Activated CD8-positive, alpha-beta memory T cell treated with anti-CD3 and anti-CD28 coated beads for 1 hour (primary cell): ENCODE measurements around the gene MAP4K4.

Source experiments
- DNase-seq, 2 donors: peaks; one replicate each; pipeline ENCODE4 v3.0.0-alpha.2; 2020; ENCODE audit warnings: low read depth in 1 of 2; ENCODE audit errors: extremely low read depth in 1 of 2

Gene MAP4K4

GRCh38 chr2:101697124-101698013, at the start of gene MAP4K4:
Gene MAP4K4 (plus strand): TSS chr2:101697707. CDS start chr2:101698081, 374 bp downstream.
- DNase-seq = peak; percentile 64 to 65

DNA sequence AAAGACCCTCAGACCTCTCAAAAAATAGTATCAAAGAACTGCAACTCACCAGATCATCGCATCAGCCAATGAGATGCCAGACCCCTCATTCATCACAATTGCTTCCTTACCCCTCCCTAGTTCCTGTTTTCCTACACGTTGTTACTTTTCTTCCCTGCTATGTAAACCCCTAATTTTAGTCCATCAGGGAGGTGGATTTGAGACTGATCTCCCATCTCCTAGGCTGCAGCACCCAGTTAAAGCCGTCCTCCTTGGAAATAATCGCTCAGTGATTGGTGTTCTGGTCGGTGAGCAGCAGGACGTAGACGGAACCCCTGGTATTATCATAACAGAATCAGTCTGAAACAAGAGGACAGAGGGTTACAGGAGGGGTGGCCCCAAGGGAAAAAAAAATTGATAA, 44.0 kb upstream of the MAP4K4 start:
- no peak for DNase-seq

DNA sequence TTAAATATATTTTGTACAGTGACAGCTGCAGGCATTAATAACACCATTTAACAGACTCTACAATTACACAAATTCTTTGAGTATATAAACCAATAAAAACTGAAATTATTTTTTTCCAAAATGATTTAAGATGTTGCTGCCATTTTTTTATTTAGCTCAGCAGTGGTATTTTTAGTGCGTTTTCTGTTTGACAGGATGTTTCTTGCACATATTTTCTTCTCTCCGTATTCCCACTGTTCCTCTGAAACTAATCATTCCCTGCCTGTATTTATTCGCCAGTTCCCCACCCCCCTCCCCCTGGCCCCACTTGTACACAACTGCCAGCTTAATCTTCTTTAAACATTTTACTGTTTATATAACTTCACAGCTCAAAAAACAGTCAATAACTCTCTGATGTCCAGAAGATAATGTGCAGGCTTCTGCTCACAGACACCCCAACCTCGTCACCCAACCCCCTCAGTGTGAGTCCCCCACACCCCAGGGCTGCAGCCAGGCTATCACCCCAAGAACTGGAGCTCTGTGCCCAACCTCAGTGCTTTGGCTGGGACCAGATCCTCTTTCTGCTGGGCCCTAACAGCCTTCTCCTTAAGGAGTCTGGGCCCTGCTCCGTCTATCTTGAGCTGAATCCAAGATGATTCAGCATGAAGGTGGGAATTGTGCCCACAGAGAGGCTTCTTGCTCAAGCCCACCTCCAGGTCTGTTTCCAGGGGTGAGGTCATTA, 41.6 kb upstream of the MAP4K4 start:
- DNase-seq = no peak

DNA sequence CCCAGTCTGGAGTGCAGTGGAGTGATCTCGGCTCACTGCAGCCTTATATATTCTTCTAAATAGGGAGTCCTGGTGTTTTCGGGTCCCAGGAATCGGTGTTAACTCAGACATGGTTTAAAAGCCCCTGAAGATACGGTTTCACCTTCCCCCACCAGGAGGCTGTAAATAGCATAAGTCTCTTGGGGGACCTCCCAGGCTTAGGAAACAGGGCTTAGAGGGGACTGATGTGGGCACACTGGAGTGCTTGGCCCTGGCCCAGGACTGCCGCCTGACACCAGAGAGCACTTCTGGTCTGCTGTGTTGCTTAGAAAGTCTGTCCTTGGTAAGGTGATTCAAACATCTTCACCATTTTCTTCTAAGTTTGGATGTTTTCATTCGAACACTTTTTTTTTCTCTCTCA, 39.7 kb upstream of the MAP4K4 start:
- no peak for DNase-seq

- no peak for DNase-seq
Observed at GRCh38 chr2:101658387-101658786, 39.1 kb upstream of the MAP4K4 start.

DNA sequence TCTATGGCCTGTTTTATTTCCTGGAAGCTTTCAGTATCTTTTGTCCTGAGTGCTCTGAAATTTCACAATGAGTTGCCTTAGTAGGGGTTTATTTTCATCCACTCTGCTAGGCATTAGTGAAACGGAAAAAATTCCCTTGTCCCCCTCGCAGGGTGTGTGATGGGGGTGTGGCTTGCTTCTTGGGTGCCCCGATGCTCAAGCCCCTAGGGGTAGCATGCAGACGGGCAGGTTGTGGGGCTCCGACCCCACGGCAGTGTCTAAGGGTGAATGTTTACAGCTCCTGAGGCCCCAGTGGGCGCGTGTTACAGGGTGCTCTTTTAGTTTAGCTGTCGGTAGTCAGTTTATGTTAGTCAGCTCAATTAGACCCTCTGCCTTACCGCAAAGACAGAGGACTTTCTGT, 32.2 kb upstream of the MAP4K4 start:
- DNase-seq = no peak

DNA sequence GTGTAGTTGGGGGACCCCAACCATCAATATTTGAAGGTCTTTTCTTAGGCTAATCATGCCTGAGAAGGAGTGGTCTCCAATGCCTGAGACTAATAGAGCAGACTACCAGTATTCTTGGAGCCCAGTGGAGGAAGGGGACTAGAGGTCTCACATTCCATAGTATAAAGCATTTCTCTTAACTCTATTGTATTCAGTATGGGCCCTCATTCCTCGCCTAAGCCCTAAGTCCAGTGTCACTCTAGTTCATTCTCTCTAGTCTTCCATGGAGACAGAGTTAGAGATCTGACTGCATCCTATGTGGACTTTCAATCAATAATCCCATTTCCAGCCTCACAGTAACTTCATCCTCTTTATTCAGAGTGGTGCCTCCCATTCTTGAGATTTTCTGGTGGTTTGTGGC, 29.7 kb upstream of the MAP4K4 start:
- DNase-seq = no peak

- no peak for DNase-seq
Observed at GRCh38 chr2:101672047-101672446, 25.5 kb upstream of the MAP4K4 start.

DNA sequence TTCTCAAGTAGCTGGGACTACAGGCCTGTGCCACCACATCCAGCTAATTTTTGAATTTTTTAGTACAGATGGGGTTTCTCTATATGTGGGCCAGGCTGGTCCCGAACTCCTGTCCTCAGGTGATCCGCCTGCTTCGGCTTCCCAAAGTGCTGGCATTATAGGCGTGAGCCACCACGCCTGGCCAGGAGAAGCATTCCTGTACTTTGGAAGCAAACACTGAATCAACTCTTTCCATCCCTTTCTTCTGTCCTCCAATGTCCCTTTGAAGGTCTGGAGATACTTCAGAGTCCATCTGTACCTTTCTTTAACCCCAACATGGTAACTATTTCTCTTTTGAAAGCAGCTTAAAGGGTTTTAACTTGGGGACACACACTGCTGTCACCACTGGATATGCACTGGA, 23.6 kb upstream of the MAP4K4 start:
- DNase-seq = no peak

GRCh38 chr2:101675512-101675911, 22.0 kb upstream of the MAP4K4 start:
- DNase-seq = no peak

DNA sequence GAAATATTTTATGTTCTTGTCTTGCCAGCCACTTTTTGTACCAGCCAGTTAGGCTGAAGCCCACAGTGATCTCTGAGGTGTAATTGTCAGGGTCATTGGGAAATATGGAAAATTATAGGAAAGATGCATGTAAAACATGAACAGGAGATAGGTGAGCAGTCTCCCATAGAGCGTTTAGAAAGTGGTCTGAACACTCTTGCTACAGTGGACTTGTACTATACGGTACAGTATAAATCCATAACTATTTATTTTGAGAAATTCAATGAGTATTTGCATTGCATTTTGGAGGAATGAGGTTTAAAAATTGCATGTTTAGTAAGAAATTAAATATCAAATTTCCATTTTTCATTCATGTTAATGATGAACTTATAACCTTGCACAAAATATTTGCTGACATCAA, 20.8 kb upstream of the MAP4K4 start:
- DNase-seq = no peak

DNA sequence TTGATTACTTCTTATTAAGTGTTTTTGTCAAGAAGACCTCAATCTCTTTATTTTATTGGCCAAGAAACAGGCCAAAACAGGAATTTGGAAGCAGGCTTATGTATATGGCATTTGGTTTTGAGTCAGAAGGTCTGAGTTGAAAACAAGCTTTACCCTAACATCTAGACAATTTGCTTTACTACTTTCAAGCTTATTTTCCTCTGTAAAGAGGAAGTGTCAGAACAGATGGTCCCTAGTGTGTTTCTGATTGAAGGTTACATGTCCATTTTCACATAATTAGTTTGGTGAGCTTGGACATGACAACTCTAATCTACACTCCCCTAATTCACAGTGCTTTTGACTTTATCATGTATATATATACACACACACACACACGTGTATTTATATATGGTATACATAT, 19.8 kb upstream of the MAP4K4 start:
- DNase-seq = no peak

- DNase-seq = no peak
Observed at GRCh38 chr2:101678379-101678778, 19.1 kb upstream of the MAP4K4 start.

DNA sequence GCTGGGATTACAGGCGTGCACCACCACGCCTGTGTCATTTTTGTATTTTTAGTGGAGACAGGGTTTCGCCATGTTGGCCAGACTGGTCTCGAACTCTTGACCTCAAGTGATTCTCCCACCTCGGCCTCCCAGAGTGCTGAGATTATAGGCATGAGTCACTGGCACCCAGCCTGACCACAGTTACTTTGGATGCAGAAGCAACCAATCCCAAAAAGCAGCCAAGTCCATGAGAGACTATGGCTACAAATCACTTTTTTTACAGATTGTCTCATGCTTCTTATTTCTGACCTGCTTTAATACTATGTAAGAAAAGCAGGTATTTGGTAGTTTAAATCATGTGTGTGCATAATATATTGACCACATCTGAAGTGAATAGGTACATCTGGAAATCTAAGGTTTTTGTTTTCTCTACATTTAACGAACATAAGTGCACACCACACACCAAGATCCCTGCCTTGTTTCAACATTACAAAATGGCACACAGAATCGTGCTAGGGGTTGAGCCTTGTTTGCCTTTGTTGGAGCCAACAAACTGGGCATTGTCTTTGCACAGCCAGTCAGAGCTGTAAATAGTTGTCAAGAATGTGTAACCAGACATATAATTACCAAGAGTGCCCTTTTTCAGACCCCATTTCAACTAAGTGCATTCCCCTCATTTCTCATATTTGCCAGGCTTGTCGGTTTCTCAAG, 18.3 kb upstream of the MAP4K4 start:
- no peak for DNase-seq

GRCh38 chr2:101679801-101680487, 17.6 kb upstream of the MAP4K4 start:
- DNase-seq = no peak

- no peak for DNase-seq
Observed at GRCh38 chr2:101682311-101682710, 15.2 kb upstream of the MAP4K4 start.

DNA sequence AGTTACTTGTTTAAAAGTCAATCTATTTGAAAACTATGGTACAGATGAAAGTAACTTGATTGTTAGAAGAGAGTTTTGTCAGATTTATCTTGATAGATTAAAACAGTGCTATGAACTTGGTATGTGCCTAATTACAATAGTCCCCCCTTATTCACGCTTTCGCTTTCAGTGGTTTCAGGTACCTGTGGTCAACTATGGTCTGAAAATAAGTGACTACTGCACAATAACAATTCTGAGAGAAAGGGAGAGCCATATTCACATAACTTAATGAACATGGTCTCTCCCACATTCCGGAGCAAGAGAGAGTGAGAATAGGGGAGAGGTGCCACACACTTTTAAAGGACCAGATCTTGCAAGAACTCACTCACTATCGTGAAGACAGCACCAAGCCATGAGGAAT, 13.2 kb upstream of the MAP4K4 start:
- DNase-seq = no peak

- DNase-seq = no peak
Observed at GRCh38 chr2:101688261-101688660, 9.2 kb upstream of the MAP4K4 start.

- DNase-seq = no peak
Observed at GRCh38 chr2:101689114-101689825, 8.2 kb upstream of the MAP4K4 start.

- no peak for DNase-seq
Observed at GRCh38 chr2:101690547-101691152, 6.9 kb upstream of the MAP4K4 start.
